Mesenchymal stem cell (in vitro differentiated cells and primary cell): Measurements from ENCODE around the gene ARSA.

Experiments
- DNase-seq: peaks from one replicate; pipeline ENCODE4 v3.0.0-alpha.2; 2013
- H2AFZ ChIP-seq: one replicate; pipeline ENCODE4 v1.6.1; 2013; ENCODE audit warnings: low read depth, mild to moderate bottlenecking, control low read depth, inconsistent platforms, low read length, moderate library complexity
- H2AK5ac ChIP-seq: 2 replicates; pipeline ENCODE4 v1.6.1; 2013; ENCODE audit warnings: low read length, moderate library complexity, mild to moderate bottlenecking, inconsistent platforms; ENCODE audit not compliant: severe bottlenecking
- H2BK120ac ChIP-seq: one replicate; pipeline ENCODE4 v1.6.1; 2013; ENCODE audit warnings: low read depth, mild to moderate bottlenecking, inconsistent platforms, low read length, moderate library complexity
- H2BK12ac ChIP-seq, 2 experiments: one replicate each; pipeline ENCODE4 v1.6.1; 2013; ENCODE audit warnings: inconsistent platforms in 2 of 2, low read length in 2 of 2, mild to moderate bottlenecking in 2 of 2, moderate library complexity in 2 of 2, control low read depth in 1 of 2
- H2BK15ac ChIP-seq: one replicate; pipeline ENCODE4 v1.6.1; 2013; ENCODE audit warnings: mild to moderate bottlenecking, low read depth, inconsistent platforms; ENCODE audit not compliant: poor library complexity, severe bottlenecking
- H2BK5ac ChIP-seq: 2 replicates; pipeline ENCODE4 v1.6.1; 2013; ENCODE audit warnings: low read depth, mild to moderate bottlenecking, low read length, control low read depth, inconsistent platforms; ENCODE audit not compliant: poor library complexity, severe bottlenecking
- H3K14ac ChIP-seq, 2 experiments: one replicate each; pipeline ENCODE4 v1.6.1; 2013; ENCODE audit warnings: inconsistent platforms in 2 of 2, low read length in 2 of 2, control low read depth in 1 of 2, mild to moderate bottlenecking in 1 of 2, moderate library complexity in 1 of 2
- H3K18ac ChIP-seq, 2 experiments: one replicate each; pipeline ENCODE4 v1.6.1; 2013; ENCODE audit warnings: inconsistent platforms in 2 of 2, low read length in 2 of 2, control low read depth in 1 of 2, low read depth in 1 of 2, mild to moderate bottlenecking in 1 of 2
- H3K23ac ChIP-seq, 2 experiments: one replicate each; pipeline ENCODE4 v1.6.1; 2013; ENCODE audit warnings: inconsistent platforms in 2 of 2, low read length in 2 of 2, mild to moderate bottlenecking in 2 of 2, moderate library complexity in 2 of 2, control low read depth in 1 of 2
- H3K27ac ChIP-seq: 2 replicates; pipeline ENCODE4 v1.5.1; 2013; ENCODE audit warnings: mild to moderate bottlenecking, moderate library complexity, low read length, control low read depth, inconsistent platforms; ENCODE audit not compliant: poor library complexity, severe bottlenecking
- H3K27me3 ChIP-seq, 2 experiments: 2 replicates each; pipeline versions ENCODE4 v1.6.1 to v1.7.0; 2013; ENCODE audit warnings: low read length in 2 of 2, mild to moderate bottlenecking in 2 of 2, moderate library complexity in 2 of 2, control low read depth in 1 of 2, inconsistent platforms in 1 of 2; ENCODE audit not compliant: control insufficient read depth in 1 of 2, insufficient read depth in 1 of 2
- H3K36me3 ChIP-seq, 2 experiments: 2 replicates each; pipeline versions ENCODE4 v1.6.1 to v1.7.0; 2013; ENCODE audit warnings: low read length in 2 of 2, control low read depth in 1 of 2, inconsistent platforms in 1 of 2, low read depth in 1 of 2, mild to moderate bottlenecking in 1 of 2; ENCODE audit not compliant: insufficient read depth in 2 of 2, control insufficient read depth in 1 of 2
- H3K4ac ChIP-seq, 2 experiments: one replicate each; pipeline ENCODE4 v1.6.1; 2013; ENCODE audit warnings: inconsistent platforms in 2 of 2, low read length in 2 of 2, mild to moderate bottlenecking in 2 of 2, moderate library complexity in 2 of 2, control low read depth in 1 of 2, low read depth in 1 of 2
- H3K4me1 ChIP-seq: 2 replicates; pipeline ENCODE4 v1.6.1; 2013; ENCODE audit warnings: low read depth, low read length, control low read depth; ENCODE audit not compliant: control insufficient read depth, insufficient read depth
- H3K4me2 ChIP-seq: 2 replicates; pipeline ENCODE4 v1.6.1; 2013; ENCODE audit warnings: low read length, mild to moderate bottlenecking, inconsistent platforms; ENCODE audit not compliant: poor library complexity, severe bottlenecking
- H3K4me3 ChIP-seq, 2 experiments: 2 replicates each; pipeline versions ENCODE4 v1.5.1 to v1.7.0; 2013; ENCODE audit warnings: low read length in 2 of 2, mild to moderate bottlenecking in 2 of 2, control low read depth in 1 of 2, low read depth in 1 of 2; ENCODE audit not compliant: insufficient read depth in 1 of 2
- H3K79me1 ChIP-seq: replicated peaks from 2 replicates; pipeline ENCODE4 v1.6.1; 2013; ENCODE audit warnings: mild to moderate bottlenecking, control low read depth, low read length, inconsistent platforms; ENCODE audit not compliant: poor library complexity, severe bottlenecking
- H3K9ac ChIP-seq: 2 replicates; pipeline ENCODE4 v1.7.0; 2013; ENCODE audit warnings: mild to moderate bottlenecking, low read length, moderate library complexity
- H3K9me3 ChIP-seq: 2 replicates; pipeline ENCODE4 v1.7.0; 2013; ENCODE audit warnings: mild to moderate bottlenecking, low read length; ENCODE audit not compliant: control insufficient read depth
- H4K8ac ChIP-seq: one replicate; pipeline ENCODE4 v1.6.1; 2013; ENCODE audit warnings: inconsistent platforms, mild to moderate bottlenecking, low read length, moderate library complexity
- H4K91ac ChIP-seq: one replicate; pipeline ENCODE4 v1.6.1; 2013; ENCODE audit warnings: mild to moderate bottlenecking, low read length, inconsistent platforms
- WGBS: methylation state at CpG from one replicate; pipeline ENCODE4 v1.1.7; 2013; ENCODE audit warnings: mixed read lengths; 5-methylcytosine and 5-hydroxymethylcytosine counted together

ARSA gene

DNA sequence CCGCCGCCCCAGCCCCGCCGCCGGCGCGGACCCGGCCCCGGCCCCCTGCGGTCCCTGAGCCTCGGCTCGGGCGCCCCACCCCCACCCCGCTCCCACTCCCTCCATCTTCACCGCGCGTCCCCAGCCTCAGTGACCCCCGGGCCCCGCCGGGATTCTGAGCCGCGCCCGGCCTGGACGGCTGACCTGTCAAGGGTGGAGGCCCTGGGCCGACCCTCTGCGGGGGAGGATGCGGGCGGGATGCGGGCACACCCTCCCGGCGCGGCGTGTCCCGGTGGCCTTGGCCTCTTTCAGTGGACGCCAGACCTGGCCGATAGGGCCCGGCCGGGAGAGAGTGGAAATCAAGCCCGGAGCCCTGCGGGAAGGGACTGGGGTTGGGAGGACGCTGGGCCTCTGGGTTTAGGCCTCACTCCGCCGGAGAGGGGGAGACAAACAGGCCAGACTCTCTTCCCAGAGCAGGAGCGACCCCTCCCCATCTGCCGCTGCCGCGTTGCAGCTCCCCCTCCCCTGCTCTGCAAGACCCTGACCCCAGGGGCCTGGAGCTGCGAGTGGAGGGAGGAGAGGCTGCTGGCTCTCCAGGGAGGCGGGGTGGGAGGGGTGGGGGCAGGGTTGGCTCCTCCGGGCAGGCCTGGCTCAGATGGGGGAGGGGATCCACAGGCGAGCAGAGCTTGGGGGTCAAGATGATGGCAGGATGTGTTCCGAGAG is 26.8 kb downstream of the ARSA start:
- Histone ChIP-seq H4K91ac (no peak overlapping the region), H3K27me3 (peaks cover 52 to 59% of the 10 kb centered on the region in 2 experiments)

DNA sequence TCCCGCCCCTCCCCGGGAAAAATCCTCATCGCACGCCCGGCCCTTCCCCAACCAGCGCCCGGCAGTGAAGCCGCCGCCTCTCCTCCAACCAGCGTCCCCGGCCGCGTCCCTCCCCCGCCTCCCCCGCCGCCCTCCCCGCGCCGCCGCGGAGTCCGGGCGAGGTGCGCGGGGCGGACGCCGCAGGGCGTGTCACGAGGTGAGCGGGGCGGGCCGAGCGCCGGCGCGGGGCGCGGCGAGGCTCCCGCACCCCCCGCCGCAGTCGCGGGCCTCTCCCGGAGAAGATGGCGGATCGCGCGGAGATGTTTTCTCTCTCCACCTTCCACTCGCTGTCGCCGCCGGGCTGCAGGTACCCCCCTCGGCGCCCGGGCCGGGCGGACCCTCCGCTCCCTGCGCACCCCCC is 27.4 kb downstream of the ARSA start, which contains the start of gene MAPK8IP2:
Gene MAPK8IP2, plus strand, starts transcription at position 256 of the 400 bp plus-strand sequence. Its CDS starts 26 bp downstream, at position 282.
- no peaks in the 10 kb centered on the region for H3K79me1 ChIP-seq
- no peak within 1 kb of the TSS for H3K27ac ChIP-seq
- H2AFZ ChIP-seq: no peak within 1 kb of the TSS
- peaks cover 9% of the 10 kb centered on the region for H3K4me1 ChIP-seq
- H3K4ac ChIP-seq: no peak within 1 kb of the TSS
- H3K23ac ChIP-seq: peak within 1 kb of the TSS in 1 of 2 experiments; percentile 59
- no peak within 1 kb of the TSS for H2BK15ac ChIP-seq
- H4K91ac ChIP-seq: no peak within 1 kb of the TSS
- H3K4me3 ChIP-seq: peak within 1 kb of the TSS in 1 of 2 experiments; percentile 49
- no peak within 1 kb of the TSS for H2BK12ac ChIP-seq
- no peak within 1 kb of the TSS for H3K14ac ChIP-seq
- WGBS: 0% methylated on average over 12 of the region's 61 CpGs
- no peak within 1 kb of the TSS for H2AK5ac ChIP-seq
- DNase-seq: no peak
- H2BK120ac ChIP-seq: no peak within 1 kb of the TSS
- H2BK5ac ChIP-seq: no peak within 1 kb of the TSS
- peaks cover 52 to 53% of the 10 kb centered on the region in 2 experiments for H3K27me3 ChIP-seq
- H3K9ac ChIP-seq: no peak within 1 kb of the TSS
- H3K18ac ChIP-seq: no peak within 1 kb of the TSS
- peak within 1 kb of the TSS; percentile 85 for H3K4me2 ChIP-seq
- H4K8ac ChIP-seq: no peak within 1 kb of the TSS
- H3K9me3 ChIP-seq: no peaks in the 10 kb centered on the region
- peaks cover 0 to 9% of the 10 kb centered on the region in 2 experiments for H3K36me3 ChIP-seq

More for the DNA sequence above, 26.8 kb downstream of the ARSA start:
- DNase-seq: no peak
- Histone ChIP-seq H3K79me1 (no peaks in the 10 kb centered on the region), H3K4ac (no peak overlapping the region), H2BK12ac (no peak overlapping the region), H3K9me3 (no peaks in the 10 kb centered on the region), H3K18ac (no peak overlapping the region), H3K4me1 (peaks cover 9% of the 10 kb centered on the region), H2BK15ac (no peak overlapping the region), H2BK120ac (no peak overlapping the region), H3K14ac (no peak overlapping the region), H3K36me3 (peaks cover 0 to 9% of the 10 kb centered on the region in 2 experiments), H3K9ac (no peak overlapping the region), H2AFZ (no peak overlapping the region), H2BK5ac (no peak overlapping the region), H2AK5ac (no peak overlapping the region), H4K8ac (no peak overlapping the region), H3K4me3 (peak overlapping the region in 1 of 2 experiments; percentile 49), H3K27ac (no peak overlapping the region), H3K23ac (peak overlapping the region in 1 of 2 experiments; percentile 59), H3K4me2 (peak overlapping the region; percentile 58)
- WGBS: 10% methylated on average over 28 of the region's 52 CpGs

DNA sequence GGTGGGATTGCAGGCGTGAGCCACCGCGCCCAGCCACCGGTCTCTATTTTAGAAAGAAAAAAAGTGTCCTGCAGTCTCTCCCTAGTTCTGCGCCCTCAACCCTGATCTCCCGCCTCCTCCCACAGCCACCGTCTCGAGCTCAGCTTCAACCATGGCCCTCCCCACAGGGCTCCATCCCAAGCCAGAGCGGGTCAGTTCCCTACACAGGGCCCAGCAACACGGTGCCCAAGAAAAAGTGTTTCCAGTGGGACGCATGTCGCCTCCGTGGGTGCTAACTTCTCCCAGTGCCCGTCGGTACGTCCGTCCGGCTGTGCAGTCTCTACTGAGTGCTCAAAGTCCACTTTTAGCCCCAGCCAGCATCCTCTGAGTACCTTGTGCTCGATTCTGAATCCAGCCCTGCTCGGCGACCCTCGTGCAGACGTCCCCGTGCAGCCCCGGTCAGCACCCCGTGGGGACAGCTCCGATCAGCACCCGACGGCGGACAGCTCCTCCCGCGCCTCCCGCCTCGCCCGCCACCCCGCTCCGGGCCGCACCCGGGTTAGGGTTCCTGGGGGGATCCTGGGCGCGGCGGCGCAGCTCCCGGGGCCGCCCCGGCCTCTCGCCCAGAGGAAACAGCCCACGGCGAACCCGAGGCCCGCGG is 28.0 kb downstream of the ARSA start:
- Histone ChIP-seq H3K4me3 (no peak overlapping the region), H4K8ac (no peak overlapping the region), H3K9me3 (no peaks in the 10 kb centered on the region), H2BK15ac (no peak overlapping the region), H3K4ac (no peak overlapping the region), H2BK5ac (no peak overlapping the region), H3K23ac (no peak overlapping the region), H3K27me3 (peaks cover 47 to 48% of the 10 kb centered on the region in 2 experiments), H3K27ac (no peak overlapping the region), H4K91ac (no peak overlapping the region), H3K79me1 (no peaks in the 10 kb centered on the region), H3K18ac (no peak overlapping the region), H3K14ac (no peak overlapping the region), H2AK5ac (no peak overlapping the region), H2BK120ac (no peak overlapping the region), H3K4me2 (peak overlapping the region; percentile 85), H3K9ac (no peak overlapping the region), H2AFZ (no peak overlapping the region), H2BK12ac (no peak overlapping the region), H3K36me3 (peaks cover 0 to 9% of the 10 kb centered on the region in 2 experiments), H3K4me1 (peaks cover 9% of the 10 kb centered on the region)
- WGBS: 31% methylated on average over 38 of the region's 52 CpGs
- peak; percentile 43 for DNase-seq

DNA sequence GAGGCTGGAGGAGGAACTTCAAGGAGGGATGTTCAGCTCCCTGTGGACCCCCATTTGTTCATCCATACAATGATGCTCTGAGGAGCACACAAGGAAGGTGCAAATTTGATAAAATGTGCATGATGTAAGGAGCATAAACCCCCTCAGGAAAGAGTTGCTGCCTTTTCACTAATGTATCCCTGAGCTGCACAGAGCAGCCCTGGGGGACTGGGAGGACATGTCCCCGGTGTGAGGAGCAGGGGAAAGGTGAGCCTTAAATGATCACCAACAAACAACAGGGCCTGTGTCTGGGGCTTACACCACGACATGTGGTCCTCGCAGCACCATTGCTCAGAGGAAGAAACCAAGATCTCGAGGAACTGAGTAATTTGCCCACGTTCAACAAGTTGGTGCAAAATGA is 30.9 kb downstream of the ARSA start:
- no peak overlapping the region for H4K8ac ChIP-seq
- no peak overlapping the region for H2BK120ac ChIP-seq
- H3K27me3 ChIP-seq: peaks cover 23 to 33% of the 10 kb centered on the region in 2 experiments
- no peak overlapping the region for H2AFZ ChIP-seq
- no peak overlapping the region for H3K4ac ChIP-seq
- H3K4me3 ChIP-seq: no peak overlapping the region
- no peak for DNase-seq
- no peak overlapping the region for H2BK15ac ChIP-seq
- WGBS: 80% methylated on average over 5 of the region's 5 CpGs
- no peak overlapping the region for H4K91ac ChIP-seq
- no peak overlapping the region for H3K4me2 ChIP-seq
- H3K18ac ChIP-seq: no peak overlapping the region
- peaks cover 0 to 3% of the 10 kb centered on the region in 2 experiments for H3K36me3 ChIP-seq
- H2BK5ac ChIP-seq: no peak overlapping the region
- H3K27ac ChIP-seq: no peak overlapping the region
- no peak overlapping the region for H2BK12ac ChIP-seq
- no peak overlapping the region for H2AK5ac ChIP-seq
- no peak overlapping the region for H3K9ac ChIP-seq
- H3K79me1 ChIP-seq: no peaks in the 10 kb centered on the region
- H3K4me1 ChIP-seq: peaks cover 9% of the 10 kb centered on the region
- no peak overlapping the region for H3K23ac ChIP-seq
- H3K14ac ChIP-seq: no peak overlapping the region
- no peaks in the 10 kb centered on the region for H3K9me3 ChIP-seq
